ES-I3 (cell line): ENCODE measurements around the gene CBY1.
A peak's percentile ranks its signal among the peaks of the same experiment; 100 is the strongest.
"Not testable (repeated sequence)": the region's sequence is repeated elsewhere in the genome, so short reads cannot be mapped to it uniquely, and the experiment has no call there.

ENCODE experiments used
- H3K36me3 ChIP-seq: 2 replicates; pipeline ENCODE4 v1.6.1; 2013; ENCODE audit warnings: mild to moderate bottlenecking, low read length, control low read depth, moderate library complexity; ENCODE audit not compliant: insufficient read depth
- H3K4me1 ChIP-seq: 2 replicates; pipeline ENCODE4 v1.6.1; 2013; ENCODE audit warnings: mild to moderate bottlenecking, control low read depth, low read length; ENCODE audit not compliant: insufficient read depth
- H3K9ac ChIP-seq: 2 replicates; pipeline ENCODE4 v1.6.1; 2013; ENCODE audit warnings: low read depth, mild to moderate bottlenecking, low read length, moderate library complexity
- H3K9me3 ChIP-seq: 2 replicates; pipeline ENCODE4 v1.6.1; 2013; ENCODE audit warnings: mild to moderate bottlenecking, low read length, moderate library complexity; ENCODE audit not compliant: control insufficient read depth, insufficient read depth

The CBY1 gene

DNA sequence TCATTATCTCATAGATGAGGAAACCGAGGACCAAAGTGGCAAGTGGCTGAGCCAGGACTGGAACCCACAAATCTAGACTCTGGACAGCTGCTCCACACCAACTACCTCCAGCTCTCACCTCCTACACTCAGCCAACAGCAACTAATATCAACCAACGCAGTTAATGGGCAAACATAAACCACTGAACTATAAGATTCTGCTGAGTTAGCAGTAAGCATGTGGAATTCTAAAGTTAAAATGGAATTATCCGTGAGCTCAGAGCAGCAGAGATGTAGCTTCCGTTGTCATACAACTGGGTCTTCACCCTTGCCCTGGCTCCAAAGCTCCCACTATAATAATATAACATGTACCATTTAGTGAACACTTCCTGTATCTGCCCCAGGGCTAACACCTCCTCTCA lies 27.3 kb upstream of the CBY1 start:
- Histone ChIP-seq H3K9ac (no peak overlapping the region), H3K36me3 (peaks cover 7% of the 10 kb centered on the region; the same call in 1 of the 2 replicates), H3K4me1 (no peaks in the 10 kb centered on the region), H3K9me3 (no peaks in the 10 kb centered on the region)

DNA sequence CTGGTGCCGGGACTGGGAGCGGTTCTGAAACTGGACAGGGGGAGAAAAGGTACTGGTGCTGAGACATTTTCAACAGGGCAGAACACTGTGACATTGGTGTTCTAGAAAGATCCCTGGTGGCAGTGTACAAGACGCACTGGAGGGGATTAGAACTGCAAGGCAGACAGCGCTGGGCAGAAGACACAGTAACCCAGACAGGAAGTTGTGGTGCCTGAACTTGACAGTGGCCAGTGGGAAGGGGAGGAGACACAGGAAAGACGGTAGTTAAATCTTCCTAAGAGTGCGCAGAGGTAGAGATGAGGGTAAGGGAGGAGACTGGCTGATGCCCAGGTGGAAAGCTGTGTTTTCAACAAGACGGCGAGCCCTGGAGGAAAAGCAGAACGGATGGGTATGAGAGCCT lies 24.7 kb upstream of the CBY1 start:
- peaks cover 3% of the 10 kb centered on the region; the same call in 1 of the 2 replicates for H3K36me3 ChIP-seq
- no peaks in the 10 kb centered on the region for H3K9me3 ChIP-seq
- H3K4me1 ChIP-seq, result no peaks in the 10 kb centered on the region
- no peak overlapping the region for H3K9ac ChIP-seq

DNA sequence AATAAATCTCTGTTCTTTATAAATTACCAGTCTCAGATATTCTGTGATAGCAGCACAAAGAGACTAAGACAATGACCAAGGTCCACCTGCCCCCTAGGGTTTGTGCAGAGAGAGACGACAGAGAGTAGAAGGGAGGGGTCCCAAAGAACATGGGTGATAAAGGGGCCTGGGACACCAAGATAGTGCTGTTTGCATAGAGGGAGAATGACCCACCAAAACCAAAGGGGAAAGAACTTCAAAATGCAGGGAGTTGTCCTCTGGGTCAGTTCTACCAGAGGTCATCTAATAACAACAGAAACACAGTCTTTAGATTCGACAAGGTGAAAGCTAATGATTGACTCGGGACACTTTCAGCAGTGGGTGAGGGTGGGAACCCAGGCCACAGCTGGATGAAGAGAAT lies 23.9 kb upstream of the CBY1 start:
- H3K36me3 ChIP-seq, result peaks cover 3% of the 10 kb centered on the region; the same call in 1 of the 2 replicates

DNA sequence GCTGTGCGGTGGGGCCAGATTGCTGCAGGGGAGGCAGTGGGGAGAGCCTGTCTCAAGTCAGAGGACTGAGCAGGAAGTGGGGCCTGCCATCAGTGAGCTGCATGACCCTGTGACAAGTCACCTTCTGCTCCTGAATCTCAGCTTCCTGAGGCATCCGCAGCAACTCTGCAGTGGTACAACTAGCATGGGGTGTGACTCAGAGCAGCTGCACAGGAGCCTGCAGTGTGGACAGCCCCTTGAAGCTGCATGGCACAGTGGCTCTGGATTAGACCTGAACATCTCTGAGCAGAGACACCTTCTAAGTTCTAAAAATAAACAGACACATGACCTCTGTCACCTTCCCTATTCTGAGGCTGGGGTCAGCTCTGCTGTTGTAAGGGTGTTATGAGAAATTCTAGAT lies 18.2 kb upstream of the CBY1 start:
- H3K9ac ChIP-seq, result no peak overlapping the region
- H3K4me1 ChIP-seq, result no peaks in the 10 kb centered on the region
- H3K36me3 ChIP-seq, result peaks cover 2% of the 10 kb centered on the region; the same call in 1 of the 2 replicates
- no peaks in the 10 kb centered on the region for H3K9me3 ChIP-seq

More for the DNA sequence above, 23.9 kb upstream of the CBY1 start:
- H3K9me3 ChIP-seq, result no peaks in the 10 kb centered on the region
- H3K4me1 ChIP-seq, result no peaks in the 10 kb centered on the region
- H3K9ac ChIP-seq, result no peak overlapping the region

DNA sequence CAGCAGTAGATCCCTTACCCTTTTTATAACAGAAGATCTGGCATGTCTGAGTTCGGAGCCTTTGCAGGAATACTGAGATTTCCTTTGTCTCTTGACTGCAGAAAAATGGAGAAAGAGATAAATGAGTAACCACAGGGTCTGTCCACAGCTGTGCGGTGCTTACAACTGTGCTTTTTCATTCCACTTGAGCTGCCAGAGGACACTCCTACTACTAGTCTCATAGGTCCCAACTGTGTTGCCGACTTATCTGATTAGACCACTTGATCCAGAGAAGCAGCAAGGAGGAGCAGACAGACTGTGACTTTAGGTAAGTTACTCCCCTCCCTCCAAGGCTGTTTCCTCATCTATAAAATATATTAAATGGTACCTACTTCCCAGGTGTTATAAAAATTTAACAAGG lies 17.7 kb upstream of the CBY1 start:
- Histone ChIP-seq H3K36me3 (no peaks in the 10 kb centered on the region; the same call in 1 of the 2 replicates), H3K9ac (no peak overlapping the region), H3K4me1 (no peaks in the 10 kb centered on the region), H3K9me3 (no peaks in the 10 kb centered on the region)

DNA sequence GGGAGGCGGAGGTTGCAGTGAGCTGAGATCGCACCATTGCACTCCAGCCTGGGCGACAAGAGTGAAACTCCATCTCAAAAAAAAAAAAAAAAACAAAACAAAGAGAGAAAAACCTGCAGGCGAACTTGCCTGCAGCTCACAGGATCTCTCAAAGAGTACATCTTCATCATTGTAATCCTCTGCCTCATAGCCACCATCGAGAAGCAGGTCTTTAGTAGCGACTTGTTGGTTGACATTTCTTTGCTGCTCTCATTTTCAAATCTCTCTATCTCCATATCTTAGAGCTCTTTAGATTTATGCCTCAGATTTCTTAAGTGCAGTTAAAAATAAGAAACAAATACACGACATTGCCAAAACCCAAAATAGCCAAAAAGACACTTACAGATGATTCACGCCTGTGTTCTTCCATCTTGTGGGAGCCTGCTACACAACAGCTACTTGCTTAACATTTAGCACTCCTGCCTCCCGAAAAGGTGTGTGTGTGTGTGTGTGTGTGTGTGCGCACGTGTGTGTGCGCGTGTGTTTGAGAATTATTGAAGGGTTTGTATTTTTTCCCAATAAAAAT lies 14.9 kb upstream of the CBY1 start:
- no peaks in the 10 kb centered on the region for H3K9me3 ChIP-seq
- H3K9ac ChIP-seq, result no peak overlapping the region
- H3K4me1 ChIP-seq, result no peaks in the 10 kb centered on the region
- H3K36me3 ChIP-seq, result no peaks in the 10 kb centered on the region

DNA sequence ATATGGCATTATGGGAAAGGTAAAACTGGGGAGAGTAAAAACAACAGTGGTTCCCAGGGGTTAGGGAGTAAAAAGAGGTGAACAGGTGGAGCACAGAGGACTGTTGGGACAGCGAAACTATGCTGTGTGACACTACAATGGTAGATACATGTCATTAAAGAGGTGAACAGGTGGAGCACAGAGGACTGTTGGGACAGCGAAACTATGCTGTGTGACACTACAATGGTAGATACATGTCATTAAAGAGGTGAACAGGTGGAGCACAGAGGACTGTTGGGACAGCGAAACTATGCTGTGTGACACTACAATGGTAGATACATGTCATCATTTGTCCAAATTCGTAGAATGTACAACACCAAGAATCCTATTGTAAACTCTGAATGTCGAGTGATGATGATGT lies 12.2 kb upstream of the CBY1 start:
- H3K4me1 ChIP-seq, H3K9me3 ChIP-seq, H3K36me3 ChIP-seq, H3K9ac ChIP-seq: not testable (repeated sequence)

DNA sequence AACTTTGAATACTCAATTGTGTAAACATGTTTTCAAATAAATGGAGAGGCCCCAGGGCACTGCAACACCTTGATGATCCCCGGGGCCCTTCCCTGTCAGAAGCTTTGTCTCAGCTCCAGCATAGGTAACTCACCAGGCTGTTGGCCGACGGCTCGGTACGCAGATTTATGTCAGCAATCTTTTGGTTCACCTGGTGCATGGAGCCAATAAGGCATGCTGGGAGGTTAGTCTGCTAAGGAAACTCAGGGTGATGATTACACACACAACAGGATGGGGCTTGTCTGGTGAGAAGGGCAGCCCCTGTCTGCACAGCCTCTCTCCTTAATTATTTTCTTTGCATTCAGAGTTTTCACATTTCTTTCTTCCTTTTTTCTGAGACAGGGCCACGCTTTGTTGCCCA lies 11.0 kb upstream of the CBY1 start:
- Histone ChIP-seq H3K4me1 (no peaks in the 10 kb centered on the region), H3K9me3 (no peaks in the 10 kb centered on the region), H3K36me3 (no peaks in the 10 kb centered on the region), H3K9ac (no peak overlapping the region)

DNA sequence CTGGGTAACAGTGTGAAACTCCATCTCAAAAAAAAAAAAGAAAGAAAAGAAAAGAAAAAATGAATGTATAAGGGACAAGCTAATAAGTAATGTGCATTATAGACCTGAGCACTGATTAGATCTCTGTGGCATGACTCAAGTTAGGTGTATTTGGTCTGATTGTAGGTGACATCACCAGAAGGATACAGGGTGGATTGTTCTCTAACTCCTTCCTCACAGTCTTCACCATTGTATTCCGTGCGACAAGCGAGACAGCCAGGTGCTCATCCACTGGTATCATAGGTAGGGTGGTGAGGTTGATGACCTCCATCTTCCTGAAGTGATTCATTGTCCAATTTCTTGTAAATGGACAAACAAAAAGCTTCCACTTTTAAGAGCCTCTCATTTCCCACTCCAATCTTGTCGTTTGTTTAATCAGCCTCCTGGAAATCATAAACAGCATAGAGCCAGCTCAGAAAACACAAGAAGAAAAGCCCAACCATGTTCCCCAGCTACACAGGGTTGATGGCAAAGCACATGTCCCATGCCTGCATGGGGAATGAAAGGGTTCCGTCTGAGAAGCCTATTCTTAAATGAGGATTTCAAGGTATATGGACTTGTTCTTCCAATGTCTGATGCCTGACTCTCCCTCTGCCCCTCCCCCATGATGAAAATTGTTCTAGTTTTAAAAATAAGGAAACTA lies 6.5 kb upstream of the CBY1 start:
- Histone ChIP-seq H3K36me3 (no peaks in the 10 kb centered on the region), H3K9me3 (no peaks in the 10 kb centered on the region), H3K4me1 (no peaks in the 10 kb centered on the region), H3K9ac (no peak overlapping the region)

DNA sequence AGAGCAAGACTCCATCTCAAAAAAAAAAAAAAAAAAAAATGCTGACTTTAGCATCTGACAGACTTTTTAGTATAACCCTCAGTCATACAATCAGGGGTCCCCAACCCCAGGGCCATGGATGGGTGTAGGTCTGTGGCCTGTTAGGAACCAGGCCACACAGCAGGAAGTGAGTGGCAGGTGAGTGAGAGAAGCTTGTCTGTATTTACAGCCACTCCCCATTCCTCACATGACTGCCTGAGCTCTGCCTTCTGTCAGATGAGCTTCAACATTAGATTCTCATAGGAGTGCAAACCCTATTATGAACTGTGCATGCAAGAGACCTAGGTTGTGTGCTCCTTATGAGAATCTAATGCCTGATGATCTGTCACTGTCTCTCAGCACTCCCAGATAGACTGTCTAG lies 3.6 kb upstream of the CBY1 start:
- Histone ChIP-seq H3K4me1 (no peaks in the 10 kb centered on the region), H3K9me3 (no peaks in the 10 kb centered on the region), H3K9ac (no peak overlapping the region), H3K36me3 (no peaks in the 10 kb centered on the region)

DNA sequence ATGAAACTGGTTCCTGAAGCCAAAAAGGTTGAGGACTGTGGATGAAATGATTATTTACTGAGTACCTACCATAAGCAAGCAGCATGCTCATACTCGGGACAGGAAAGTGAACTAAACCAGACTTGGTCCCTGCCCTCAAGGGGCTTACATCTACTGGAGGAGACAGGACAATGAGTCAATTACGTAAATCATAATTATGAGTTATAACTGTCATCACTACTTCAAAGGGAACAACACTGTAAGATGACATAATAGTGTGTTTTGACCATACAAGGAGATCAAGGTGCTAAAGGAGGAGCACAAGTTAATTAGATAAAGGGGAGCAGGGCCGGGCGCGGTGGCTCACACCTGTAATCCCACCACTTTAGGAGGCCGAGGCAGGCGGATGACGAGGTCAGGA lies 2.7 kb upstream of the CBY1 start:
- Histone ChIP-seq H3K9ac (no peak overlapping the region), H3K9me3 (no peaks in the 10 kb centered on the region), H3K36me3 (no peaks in the 10 kb centered on the region), H3K4me1 (no peaks in the 10 kb centered on the region)

DNA sequence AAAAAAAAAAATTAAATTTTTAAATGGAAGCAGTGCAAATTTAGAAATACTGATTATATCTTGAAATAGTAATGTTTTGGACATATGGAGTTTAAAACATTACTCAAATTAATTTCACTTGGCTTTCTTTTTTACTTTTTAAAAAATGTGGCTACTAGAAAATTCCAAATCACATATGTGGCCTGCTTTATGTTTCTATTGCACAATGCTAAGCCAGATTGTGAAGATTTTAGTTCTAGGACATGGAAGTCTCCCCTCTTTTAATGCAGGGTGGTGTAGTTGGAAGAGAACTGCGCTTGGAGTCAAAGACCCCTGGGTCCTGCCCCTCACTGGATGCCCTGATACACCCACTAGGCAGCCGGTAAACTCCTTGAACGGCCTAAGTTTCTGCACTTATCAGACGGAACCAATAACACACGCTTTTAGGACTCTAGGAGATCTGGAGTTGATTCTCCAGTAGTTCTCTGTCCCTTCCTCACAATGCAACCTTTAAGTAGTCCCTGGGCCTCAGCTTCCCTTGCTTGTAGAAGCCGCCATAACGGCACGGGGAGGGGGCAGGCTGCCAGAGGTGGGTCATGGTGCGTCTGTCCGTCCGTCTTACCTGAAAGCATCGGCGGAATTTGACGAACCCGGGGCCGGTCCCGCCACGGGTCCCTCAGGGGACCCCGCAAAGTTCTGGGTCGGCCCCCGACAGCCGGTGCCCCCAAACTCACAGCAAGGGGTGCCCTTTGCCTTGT lies 751 bp upstream of the CBY1 start:
- H3K4me1 ChIP-seq, result no peaks in the 10 kb centered on the region
- no peaks in the 10 kb centered on the region for H3K9me3 ChIP-seq
- H3K9ac ChIP-seq, result peak overlapping the region; percentile 71
- H3K36me3 ChIP-seq, result no peaks in the 10 kb centered on the region

DNA sequence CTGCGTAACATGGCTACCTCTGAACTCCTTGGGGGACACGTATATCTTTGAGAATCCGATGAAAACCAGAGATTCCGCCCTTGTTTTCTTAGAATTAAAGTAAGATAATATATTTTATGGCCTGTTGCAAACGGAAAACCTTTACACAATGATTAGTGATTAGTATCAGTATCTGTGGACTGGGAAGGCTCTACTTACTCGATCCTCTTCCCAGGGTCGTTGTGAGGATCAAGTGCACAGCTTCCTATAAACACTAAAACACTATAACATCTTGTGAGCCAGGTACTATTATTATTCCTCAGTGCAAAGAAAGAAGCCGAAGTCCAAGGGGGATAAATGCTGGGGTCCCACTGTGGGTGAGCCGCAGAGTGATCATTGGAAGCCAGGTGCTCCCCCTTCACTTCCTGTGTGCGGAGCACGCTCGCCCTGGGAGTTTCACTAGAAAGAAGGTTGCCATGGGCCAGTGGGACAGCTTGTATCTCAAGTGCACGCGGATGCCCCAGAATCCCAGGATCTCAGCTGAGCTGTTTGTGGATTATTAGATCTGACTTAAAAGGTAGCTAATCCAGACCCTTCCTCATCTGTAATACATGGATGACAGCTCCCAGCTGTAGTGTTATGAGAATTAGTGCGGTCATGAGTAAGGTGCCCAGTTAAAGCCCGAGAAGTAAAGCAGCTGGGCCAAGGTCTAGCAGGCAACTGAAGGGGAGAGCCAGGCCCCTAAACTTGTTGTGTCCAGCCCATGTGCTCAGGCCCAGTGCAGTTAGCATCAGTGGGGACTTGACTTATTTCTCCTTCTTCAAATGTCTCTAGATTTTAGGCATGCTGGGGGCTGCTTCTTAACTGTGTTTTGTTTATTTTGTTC lies 839 bp downstream of the CBY1 start:
- peak overlapping the region; percentile 71 for H3K9ac ChIP-seq
- H3K4me1 ChIP-seq, result no peaks in the 10 kb centered on the region
- no peaks in the 10 kb centered on the region for H3K36me3 ChIP-seq
- H3K9me3 ChIP-seq, result no peaks in the 10 kb centered on the region

DNA sequence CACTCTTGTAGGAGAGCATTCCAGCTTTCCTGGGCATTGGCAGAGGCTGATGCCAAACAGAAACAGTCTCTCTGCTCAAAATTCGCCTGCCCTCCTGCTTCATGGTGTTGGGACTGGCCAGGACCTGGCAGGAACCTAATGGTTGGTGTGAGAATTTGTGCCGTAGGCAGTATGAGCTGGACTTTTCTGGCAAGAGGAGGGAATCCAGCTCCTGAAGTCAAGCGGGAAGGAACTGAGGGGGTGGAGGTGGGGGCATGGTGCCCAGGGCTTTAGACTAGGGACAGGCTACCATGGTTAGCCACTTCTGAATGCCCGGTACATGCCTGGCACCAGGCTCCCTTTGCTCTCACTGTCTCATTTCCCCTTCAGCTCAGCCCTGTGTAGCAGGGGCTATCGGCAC lies 18.4 kb downstream of the CBY1 start:
- Histone ChIP-seq H3K9ac (no peak overlapping the region), H3K9me3 (no peaks in the 10 kb centered on the region), H3K36me3 (no peaks in the 10 kb centered on the region; the same call in 1 of the 2 replicates), H3K4me1 (no peaks in the 10 kb centered on the region)
